Measurements from ENCODE around the gene CCDC188.

The CCDC188 gene

DNA sequence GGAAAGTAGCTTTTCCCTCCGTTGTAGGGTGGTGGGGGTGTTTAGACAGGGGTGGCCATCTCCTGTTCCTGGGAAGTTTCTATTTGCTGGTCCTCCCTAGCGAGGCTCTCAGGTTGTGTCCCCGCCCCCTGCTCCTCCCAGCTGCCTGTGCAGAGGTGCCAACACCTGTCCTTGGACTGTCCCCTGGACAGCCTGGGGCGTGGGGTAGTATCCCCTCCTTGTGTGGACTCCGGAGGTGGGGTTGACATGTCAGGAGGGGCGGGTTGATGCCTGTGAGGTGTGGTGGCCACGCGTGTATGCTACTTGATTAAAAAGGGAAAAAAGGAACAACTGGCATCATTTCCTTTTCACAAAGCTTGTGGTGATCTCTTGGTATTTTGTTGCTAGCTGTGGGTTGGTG is 49.2 kb downstream of the CCDC188 start:
- DNase-seq = no peak

DNA sequence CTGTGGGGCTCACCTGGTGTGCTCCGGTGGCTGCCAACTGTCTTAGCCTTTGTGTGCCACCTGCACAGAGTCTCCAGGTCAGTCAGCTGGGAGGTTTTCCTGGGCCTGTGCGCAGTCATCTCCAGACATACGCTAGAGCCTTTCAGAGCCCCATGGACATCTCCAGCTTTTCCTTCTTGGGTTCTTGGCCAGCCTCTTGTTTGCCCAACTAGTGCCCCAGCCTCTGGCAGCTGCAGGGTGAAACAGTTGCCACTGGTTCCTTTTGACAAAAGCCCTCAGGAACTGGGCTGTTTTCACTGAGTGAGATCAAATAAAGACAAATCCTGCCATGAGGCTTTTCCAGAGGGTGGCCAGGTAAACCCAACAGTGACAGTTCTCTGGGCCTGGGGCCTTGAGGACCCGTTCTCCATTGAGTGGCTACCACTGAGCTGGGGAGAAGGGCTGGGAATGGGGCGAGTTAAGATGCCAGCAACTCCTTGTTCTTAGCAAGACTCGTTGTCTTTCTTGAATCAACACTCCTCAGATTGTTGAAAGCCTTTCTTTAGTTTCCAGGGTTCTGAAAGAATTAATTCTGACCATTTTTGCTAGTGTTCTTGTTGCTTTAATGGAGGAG is 51.6 kb downstream of the CCDC188 start:
- DNase-seq = no peak
